HG02870 (cell line): ENCODE results near the gene ZBTB17.
A peak's percentile ranks its signal among the peaks of the same experiment; 100 is the strongest.

ENCODE experiments used
- ATAC-seq: cut with Tn5 transposase; IDR thresholded peaks from one replicate; pipeline ENCODE4 v1.9.1; 2021; ENCODE audit warnings: mild to moderate bottlenecking, moderate library complexity; ENCODE audit not compliant: unreplicated experiment

Gene ZBTB17

DNA sequence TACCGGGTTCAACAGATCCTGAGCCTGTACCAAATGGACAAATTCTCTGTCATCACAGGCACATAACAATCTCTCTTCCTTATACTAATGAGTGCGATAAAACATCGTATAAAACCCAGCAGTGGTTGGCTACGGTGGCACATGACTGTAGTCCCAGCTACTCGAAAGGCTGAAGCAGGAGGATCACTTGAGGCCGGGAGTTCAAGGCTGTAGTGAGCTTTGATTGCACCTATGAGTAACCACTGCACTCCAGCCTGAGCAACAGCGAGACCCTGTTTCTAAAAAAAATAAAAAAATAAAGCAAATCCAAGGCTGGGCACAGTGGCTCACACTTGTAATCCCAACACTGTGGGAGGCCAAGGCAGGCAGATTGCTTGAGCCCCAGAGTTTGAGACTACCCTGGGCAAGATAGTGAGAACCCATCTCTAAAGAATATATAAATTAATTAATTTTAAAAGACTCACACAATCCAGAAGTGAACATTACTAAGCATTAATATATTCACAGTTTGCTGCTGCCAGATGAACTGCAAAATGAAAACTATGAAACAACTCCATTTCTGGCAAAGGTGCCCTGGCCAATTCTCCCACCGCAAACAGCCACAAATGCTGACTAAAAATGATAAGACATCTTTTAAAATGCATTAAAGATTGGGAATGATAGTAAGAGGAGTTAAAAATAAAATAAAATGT is 13.1 kb downstream of the ZBTB17 start:
- ATAC-seq: no peak

DNA sequence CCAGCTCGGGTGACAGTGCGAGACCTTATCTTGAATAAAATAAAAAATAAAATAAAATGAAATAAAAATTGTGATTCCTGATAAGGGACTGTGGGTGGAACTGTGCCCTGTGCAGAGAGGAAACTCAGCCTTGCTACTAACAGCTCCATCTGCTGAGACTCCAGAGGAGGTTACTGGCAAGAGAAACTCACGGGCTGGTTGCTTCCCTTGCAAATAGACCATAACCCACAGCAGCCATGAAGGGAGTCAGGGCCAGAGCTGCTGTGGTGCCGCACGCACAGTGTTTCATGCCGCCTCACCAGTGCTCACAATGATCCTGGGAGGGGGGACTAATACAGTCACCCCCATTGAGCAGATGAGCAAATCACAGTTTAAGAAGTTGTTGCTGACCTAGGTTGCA is 13.7 kb downstream of the ZBTB17 start:
- ATAC-seq: no peak

DNA sequence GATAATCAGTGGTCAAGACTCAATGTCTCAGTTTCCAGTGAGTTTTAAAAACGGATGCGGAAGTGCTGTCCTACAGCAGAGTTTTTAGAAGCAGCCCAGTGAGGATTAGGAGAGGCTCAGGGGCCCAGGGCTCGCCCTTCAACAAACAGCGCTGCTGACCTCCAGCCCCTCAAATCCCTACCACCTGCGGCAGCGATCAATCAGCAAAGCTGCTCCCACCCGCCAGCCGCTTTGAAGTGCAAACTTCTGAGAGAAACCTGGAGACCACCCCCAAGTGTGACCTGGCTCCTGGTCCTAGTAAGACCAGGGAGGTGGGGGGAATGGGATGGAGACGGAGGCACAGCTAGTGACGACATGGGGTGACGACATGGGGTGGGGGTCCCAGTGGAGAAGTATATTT is 14.4 kb downstream of the ZBTB17 start:
- no peak for ATAC-seq

DNA sequence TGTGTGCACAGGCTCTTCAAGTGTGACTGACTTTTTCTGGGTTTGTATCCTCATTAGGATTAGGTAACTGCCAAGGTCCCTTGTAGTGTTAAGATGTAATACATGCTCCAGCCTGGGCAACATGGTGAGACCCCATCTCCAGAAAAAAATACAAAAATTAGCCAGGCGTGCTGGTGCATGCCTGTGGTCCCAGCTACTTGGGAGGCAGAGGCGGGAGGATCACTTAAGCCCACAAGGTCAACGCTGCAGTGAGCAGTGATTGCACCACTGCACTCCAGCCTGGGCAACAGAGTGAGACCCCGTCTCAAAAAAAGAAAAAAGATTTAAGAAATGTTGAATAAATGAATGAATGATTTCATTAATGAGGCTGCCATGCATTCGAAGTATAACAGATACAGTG is 15.1 kb downstream of the ZBTB17 start:
- no peak for ATAC-seq

DNA sequence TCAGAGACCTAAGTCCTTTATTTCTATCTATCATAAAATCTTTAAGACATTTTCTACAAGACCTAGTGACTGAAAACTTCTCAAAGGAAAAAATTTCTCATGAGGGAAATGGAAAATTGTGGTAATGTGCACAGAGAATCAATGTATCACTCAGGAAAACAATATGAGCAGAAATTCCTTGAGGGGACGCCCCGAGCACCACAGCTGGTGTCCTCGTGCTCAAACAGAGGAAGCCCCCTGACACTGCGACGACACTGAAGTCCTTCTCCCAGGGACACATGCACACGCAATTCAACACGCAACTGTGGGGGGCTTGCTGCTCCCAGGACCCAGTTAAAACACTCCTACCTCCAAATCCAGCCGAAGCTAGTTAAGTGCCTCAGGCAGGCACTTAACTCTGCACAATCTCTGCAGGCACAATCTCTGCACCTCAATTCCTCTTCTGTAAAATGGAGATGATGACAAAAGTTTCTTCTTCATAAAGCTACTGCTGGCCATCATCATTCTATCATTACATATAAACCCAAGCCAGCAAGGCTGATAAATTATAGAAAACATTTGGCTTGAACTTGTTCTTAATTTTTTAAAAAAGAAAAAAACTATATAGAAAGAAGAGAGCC is 16.0 kb downstream of the ZBTB17 start:
- no peak for ATAC-seq

DNA sequence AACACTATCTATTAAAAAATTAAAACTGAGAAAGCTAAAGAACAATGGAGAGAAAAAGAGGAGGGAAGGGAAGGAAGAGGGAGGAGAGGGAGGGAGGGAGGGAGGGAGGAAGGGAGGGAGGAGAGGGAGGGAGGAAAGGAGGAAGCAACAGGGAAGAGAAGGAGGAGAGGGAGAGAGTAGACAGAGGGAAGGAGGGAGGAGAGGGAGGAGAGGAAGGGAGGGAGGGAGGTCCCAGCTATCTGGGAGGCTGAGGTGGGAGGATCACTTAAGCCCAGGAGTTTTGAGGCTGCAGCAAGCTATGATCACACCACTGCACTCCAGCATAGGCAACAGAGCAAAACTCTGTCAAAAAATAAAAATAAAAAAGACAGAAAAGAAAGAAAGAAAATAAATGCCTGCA is 16.5 kb downstream of the ZBTB17 start:
- ATAC-seq: no peak

DNA sequence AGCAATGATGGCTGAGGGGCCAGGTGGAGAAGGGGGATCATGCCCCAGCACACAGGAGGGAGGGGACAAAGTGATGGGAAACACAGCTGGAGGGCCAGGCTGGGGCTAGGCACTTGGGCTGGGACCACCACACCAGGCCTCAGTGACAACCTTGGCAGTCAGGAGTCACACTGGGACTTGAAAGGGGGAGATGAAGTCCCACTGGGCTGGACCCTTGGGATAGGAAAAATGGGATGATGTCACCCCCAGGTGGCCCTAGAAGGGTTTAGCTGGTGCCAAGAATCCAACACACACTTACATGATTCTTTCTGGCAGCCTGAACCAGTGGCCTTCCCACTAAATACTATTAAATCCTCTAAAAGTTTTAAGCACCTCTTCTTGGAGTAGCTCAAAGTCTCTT is 17.1 kb downstream of the ZBTB17 start:
- no peak for ATAC-seq

DNA sequence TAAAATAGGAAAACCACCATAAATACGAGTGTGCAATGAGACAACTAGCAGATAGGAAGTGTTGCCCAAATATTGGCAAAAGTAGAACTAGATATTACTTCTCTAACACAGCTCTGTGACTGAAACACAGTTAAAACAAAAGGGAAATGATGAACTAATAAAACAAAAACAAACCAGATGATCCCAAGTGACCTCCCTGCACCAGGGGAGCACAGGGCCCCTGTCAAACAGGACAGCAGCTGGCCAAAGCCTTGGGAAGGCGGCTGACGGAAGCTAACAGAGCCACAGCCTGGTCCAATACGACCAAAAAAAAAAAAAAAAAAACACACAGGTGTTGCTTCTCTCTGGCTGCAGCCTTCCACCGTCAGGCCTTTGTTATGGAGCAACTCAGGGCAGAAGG is 17.8 kb downstream of the ZBTB17 start:
- no peak for ATAC-seq

DNA sequence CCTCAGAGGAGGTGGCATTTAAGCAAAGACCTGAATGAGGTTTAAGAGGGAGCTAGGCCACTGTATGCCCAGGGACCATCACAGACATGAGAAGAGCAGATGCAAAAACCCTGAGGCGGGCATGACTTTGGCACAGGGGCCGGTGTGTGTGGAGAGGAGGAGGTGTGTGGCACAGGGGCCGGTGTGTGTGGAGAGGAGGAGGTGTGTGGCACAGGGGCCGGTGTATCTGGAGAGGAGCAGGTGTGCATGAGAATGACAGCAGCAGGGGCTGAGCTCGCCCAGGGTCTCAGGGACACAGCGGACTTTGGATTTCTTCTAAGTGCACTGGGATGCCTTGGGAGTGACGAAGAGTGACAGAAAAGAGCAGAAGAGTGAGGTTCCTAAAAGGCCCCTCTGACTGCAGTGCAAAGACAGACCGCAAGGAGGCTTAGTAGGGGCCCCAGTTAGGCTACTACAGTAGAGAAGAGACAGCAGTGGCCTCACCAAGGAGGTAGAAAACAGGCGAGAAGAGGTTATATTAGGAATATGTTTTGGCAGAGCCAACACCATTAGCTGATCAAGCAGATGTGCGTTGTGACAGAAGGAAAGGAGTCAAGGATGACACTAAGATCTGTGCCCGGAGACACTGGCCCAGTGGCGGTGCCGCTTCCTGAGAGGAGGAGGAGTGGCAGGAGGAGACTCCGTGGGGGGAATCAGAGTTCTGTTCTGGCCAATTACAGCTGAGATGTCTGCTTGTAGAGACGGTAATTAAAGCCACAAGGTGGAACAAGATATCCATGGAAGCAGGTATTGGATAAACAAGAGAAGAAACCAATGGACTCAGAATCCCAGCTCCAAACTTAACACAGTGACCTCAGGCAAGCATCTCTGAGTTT is 18.4 kb downstream of the ZBTB17 start:
- ATAC-seq: no peak

DNA sequence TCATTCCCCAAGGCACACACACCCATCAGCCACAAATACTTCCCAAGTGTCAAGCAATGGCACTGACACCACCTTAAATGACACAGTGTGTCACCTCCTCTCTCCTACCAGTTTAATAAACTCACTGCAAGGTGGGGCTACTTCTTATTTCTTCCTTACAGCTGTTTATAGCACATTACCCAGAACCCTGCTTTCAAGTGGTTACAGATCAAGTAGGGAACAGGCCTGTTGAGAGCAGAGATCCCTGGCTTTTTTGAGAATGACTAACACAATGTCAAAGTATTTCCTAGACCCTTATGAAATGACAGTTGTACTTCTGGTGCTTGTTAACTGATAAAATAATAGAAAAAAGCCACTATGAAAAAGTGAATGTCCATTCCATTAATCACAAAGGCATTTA is 19.8 kb downstream of the ZBTB17 start:
- no peak for ATAC-seq

DNA sequence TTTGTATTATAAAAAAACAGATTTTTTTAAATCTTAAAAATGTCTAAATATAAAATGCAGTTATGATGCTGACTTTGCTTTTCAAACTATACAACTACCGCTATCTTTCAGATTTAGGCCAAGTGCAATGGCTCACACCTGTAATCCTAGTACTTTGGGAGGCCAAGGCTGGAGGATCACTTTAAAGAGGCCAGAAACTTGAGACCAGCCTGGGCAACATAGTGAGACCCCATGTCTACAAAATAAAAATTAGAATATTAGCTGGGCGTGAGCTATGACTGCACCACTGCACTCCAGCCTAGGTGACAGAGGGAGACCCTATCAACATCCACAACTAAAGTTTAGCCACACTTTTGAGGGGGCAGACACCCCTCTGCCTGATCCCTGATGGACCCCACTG is 20.3 kb downstream of the ZBTB17 start:
- ATAC-seq: no peak

DNA sequence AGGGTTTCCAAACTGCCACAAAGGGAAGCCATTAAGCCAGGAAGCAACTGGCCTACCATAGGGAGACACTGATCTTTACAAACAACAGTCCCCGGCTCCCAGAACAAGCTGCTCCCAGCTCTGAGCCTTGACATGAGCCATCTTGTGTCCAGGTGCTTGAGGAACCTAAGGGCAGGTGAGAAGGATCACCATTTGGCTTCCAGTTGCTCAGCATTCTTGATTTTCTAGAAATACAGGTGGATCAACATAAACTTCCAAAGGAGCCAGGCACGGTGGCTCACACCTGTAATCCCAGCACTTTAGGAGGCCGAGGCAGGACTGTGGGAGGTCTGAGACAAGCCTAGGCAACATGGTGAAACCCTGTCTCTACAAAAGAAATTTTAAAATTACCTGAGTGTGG is 21.6 kb downstream of the ZBTB17 start:
- ATAC-seq: no peak

DNA sequence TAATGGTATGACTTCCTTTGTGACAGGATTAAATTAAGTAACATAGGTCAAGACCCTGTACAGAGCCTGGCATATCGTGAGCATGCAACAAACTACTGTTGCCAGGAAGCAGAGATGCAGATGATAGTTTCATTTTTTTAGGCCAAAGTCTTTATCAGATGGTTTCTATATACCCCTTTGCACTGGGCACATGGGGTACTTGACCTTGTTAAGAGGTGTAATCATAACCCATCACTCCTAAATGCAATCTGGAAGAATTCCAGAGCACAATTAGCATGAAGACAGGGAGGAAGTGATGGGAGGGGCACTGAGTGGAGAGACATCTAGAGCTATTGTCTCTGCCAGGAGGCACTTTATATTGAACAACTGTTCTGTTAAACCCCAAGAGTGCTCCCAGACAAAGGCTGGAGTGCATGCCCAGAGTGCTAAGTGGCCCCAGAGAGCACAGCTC is 22.1 kb downstream of the ZBTB17 start:
- no peak for ATAC-seq

DNA sequence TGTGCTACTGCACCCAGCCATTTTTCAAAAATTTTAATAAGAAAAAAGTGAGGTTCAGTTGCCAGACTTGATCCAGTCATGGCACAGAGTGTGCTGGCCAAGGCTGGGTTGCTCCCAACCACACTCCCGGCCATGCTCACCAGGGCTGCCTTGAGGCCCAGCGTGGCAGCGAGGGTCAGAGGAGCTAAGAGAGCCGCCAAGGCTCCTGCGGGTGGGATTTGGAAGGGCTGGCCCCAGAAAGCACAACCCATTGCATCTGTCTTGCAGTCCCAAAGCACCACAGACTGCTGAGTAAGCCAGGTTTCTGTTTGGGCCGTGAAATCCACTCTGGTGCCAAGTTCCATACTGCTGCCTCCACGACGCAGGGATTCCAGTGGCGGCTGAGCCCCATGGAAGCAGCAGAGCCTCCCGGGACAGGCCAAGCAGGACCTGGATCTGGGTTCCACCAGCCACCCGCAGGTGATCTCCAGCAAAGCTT is 22.6 kb downstream of the ZBTB17 start:
- ATAC-seq: no peak

DNA sequence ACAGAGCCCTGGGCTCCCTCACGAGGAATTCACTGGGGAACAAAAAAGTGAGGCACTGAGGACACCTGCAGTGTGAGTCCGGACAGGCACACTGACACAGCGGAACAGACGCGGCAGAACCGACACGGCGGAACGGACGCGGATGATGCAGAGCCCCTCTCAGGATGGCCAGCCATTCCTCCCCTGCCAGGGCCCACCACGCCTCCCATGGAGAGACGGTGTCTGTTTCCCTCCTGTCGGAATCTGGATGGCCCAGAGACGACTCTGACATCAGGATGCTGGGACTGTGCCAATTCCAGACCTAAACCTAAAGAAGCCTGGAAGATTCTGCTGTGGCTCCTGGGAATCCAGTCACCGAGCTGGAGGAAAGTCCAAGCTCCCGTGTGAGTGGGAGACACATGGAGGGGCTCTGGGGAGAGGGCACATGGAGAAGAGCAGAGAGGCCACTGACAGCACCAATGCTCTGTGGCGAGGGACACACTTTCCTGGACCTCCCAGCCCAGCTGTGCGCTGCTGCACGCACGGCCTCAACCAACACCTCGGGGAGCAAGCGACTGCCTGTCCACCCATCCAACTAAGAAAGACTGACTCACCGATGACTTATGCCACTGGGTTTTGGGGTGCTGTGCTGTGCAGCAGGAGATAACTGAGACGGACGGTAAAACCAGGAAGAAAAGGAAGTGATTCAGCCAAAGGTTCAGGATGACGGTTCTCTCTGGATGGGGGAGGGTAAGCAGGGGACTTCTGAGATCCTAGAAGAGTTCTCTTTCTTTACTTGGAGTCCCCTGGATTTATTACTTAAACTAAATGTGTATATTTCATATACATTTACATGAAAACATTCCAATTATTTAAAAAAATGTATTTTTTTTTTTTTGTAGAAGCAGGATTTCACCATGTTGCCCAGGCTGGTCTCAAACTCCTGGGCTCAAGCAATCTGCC is 23.3 kb downstream of the ZBTB17 start:
- no peak for ATAC-seq

DNA sequence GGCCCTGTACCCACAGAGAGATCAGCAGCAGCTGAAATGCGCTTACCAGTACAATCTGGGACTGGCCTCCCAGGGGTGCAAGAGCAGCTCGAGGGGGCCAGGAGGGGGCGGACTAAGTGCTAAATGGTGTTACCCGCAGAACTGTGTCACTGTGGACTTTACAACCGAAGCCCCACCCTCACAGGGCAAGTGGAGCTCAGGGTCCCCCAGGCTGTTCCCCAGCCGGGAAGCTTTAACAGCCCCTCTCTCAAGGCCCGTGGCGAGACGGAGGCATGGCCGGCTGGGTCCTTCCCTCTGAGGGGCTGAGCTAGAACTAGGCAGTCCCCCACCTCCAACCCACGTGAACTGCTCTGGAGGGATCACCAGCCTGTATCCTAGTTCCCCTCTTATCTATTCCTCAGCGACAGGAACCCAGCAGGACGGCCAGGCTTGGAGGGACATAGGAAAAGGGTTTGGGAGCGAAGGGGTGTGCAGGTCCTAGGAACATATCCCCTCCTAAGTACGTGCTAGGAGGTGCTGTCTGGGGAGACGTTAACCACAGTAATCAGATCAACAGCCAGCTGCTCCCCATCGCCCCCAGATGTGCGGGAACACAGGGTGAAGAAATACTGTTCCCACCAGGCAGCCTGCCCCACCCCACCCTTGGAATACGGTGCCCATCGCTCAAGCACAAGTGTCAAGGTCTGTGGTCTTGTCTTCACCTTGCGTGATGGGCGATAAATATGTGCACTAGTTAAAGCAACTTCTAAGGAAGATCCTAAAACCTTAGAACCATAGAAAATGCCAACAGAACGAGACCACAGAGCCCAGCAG is 24.4 kb downstream of the ZBTB17 start:
- ATAC-seq: no peak

DNA sequence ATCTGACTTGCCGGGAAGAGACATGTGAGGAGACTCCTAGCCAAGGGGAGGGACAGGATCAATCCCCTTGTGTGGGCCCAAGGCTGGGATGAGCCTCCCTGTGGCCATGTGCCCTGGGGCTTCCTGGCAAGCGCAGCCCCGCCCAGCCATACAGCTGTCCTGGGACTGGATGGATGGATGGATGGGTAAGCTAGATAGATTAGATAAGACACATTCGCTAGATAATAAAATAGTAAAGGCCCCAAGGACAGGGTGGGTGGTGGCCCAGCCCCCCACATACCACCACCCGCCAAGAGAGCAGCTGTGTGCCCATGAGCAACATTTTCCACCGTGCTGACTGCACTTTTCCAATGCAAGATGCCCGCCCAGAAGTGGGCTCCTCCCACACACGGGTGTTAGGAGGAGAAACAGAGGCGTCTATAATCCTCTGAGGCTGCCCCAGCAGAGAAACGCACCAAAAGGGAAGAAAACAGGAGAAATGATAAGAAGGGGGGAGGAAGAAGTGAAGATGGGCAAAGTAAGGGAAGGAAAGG is 25.1 kb downstream of the ZBTB17 start:
- no peak for ATAC-seq

DNA sequence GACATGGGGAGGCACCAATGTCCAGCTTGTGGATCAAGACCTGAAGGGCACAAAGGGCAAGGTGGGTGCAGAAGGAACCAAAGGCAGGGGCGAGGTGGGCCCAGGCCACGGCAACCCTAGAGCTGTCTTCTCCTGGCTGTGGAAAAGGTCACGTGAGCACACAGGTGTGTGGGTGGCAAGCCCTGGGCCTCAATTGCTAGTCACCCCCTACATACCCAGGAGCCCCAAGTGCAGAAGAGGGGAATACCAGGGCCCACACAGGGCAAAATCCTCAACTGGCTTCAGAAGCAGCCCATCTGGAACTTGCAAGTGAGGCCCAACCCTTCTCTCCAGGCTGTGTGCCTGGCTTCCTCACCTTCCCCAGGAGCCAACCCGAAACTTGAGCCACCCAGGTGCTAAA is 25.6 kb downstream of the ZBTB17 start:
- ATAC-seq: no peak

DNA sequence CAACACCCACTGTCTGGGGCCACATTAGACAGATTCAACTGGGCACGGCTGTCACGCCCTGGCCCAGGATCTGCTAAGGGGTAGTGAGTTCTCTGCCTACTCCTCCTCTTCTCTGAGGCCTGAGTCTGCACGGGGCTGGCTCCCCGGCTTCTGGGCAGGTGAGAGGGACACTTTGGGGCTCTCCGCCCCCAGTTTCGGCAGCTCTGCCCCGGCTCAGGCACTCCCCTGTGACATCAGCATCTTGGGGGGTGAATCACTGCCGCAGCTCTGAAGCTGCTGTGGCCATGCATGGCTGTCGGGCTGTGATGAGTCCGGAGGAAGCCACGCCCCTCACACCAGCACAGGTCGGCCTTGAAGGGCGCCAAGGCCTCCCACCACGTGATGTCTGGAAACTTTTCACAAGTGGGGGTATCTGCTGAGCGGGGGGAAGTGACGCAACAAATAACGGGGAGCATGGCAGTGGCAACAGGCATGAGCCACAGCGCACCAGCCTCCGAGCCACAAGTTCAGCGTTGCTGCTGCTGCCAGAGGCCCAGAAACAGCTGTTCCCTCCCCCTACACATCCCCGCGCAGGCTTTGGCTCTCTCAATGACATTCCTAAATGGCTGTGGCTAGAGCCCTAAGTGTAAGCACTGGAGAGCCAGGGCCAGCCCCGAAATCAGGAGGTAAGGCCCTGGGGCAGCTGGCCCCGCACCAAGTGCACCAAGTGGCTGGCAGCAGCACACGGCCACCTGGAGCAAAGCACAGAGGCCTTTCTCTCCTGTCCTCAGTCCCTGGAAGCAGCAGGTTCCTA is 26.3 kb downstream of the ZBTB17 start:
- ATAC-seq: peak; percentile 61
